HG03175 (cell line): Measurements from ENCODE around the gene STEAP1B.
"Not testable (repeated sequence)": the region's sequence is repeated elsewhere in the genome, so short reads cannot be mapped to it uniquely, and the experiment has no call there.

Experiments
- ATAC-seq: cut with Tn5 transposase; IDR thresholded peaks from one replicate; pipeline ENCODE4 v1.9.1; 2021; ENCODE audit warnings: mild to moderate bottlenecking, moderate library complexity; ENCODE audit not compliant: unreplicated experiment

STEAP1B gene

DNA sequence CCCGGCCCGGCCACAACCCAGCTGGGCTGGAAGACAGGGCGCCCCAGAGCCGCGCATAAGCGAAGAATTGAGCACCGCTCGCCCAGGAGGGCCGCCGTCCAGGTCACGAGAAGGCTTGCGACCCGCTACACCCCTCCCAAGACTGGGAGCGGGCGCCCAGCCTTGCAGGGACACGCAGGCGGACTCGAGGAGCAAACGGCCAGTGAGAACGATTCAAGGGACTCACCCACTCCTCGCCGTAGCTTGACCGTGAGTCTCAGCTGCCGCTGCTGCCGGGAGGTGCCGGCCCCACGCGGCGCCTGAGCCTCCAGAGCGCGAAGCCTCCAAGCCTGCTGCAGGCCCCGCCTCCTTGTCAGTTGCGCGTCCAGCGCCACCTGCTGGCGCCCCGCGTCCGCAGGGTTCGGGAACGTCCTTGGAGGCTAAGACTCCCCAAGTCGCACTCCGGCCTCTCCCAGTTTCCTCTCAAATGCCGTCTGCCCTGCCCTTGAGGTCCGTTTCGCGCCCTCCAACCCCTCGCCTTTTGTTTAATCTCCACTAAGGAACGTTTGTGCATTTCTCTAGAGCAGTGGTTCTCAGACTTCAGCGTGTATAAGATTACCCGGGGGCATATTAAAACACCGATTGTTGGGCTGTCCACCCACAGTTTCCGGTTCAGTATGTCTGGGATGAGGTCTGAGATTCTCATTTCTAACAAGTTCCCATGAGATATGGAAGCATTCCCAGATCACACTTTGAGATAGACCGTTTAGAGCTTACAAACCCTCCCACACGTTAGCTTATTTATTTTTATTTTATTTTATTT lies at the start of gene STEAP1B:
Gene STEAP1B (minus strand): TSS at position 301 of the 802 bp plus-strand sequence. CDS start 5,333 bp downstream, outside the sequence.
- peak; percentile 93 for ATAC-seq

DNA sequence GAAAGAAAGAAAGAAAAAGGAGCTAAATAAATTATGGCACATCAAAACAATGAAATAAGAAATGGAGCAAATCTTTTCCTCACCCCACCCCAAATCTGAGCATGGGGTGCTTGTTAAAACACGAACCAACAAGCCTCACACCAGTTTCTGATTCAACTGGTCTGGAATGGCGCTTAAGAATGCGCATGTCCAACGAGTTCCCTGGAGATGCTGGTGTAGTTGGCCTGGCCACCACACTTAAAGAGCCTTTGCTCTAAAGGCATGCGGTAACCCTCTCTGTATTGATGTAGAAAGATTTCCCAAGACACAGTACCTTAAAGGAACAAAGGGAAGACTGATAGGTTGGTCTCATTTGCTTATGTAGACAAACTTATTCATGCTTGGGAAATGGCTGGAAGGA lies 49.1 kb upstream of the STEAP1B start:
- ATAC-seq: no peak

DNA sequence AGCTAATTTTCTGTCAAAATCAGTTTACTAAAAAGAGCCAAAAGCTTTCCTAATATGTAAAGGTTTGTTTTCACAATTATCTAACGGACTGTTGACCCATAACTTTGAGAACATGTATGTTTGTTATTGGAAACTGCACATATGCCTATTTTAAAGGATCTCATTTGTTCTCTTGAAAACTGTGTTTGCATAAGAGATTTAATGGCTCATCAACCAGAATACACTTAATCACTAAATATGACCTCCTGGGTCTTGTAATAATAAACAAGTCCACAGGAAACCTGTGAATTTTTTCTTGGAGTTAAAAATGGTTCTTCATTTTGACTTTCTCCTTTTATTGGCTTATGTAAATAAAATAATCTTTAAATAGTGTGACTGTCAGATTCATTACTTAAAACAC lies 48.3 kb upstream of the STEAP1B start:
- ATAC-seq: no peak

DNA sequence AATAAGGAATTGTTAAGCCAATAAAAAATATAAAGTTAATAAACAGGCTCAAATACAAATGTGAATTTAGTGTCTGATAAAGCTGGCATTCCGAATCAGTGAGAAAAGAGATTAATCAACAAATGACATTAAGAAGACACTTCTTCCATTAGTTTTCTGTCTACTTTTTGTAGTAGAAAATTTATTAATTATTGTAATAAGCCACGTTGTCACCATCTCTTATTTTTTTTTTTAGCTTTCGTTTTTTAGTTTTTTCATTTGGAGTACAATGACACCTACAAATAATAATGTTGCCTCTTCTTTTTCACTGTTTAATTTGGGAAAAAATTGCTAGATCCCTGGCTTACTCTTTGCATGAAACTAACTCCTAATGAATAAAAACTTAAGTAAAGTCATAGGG lies 46.8 kb upstream of the STEAP1B start:
- ATAC-seq: no peak

DNA sequence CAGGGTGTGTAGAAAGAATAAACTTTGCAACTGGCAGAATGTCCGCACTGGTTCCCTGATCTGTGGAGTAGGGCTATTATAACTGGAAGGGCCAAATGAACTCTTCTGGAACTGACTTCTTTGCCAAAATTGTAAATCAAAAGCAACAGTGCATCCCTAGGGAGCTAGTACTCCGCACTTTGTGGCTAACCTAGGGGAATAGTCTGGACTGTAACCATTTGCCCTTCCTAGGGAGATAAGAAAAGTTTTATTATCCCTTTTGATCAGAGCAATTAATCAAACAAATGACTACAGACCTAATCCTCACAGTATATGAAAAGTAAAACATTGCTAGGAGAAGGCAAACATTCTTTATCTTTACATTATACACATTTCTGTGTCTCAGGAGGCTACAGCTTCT lies 45.5 kb upstream of the STEAP1B start:
- ATAC-seq: no peak

DNA sequence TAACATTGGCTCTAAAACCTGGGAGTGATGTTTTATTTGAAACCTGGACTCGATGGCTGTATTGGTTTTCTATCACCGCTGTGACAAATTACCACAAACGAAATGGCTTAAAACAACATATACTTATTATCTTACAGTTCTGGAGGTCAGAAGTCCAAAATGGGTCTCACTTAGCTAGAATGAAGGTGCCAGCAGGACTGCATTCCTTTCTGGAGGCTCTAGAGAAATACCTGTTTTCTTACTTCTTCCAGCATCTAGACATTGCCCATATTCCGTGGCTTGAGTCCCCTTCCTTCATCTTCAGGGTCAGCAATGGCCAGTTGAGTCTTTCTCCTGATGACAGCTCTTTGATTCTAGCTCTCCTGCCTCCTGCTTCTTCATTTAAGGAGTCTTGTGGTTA lies 44.3 kb upstream of the STEAP1B start:
- ATAC-seq: no peak

DNA sequence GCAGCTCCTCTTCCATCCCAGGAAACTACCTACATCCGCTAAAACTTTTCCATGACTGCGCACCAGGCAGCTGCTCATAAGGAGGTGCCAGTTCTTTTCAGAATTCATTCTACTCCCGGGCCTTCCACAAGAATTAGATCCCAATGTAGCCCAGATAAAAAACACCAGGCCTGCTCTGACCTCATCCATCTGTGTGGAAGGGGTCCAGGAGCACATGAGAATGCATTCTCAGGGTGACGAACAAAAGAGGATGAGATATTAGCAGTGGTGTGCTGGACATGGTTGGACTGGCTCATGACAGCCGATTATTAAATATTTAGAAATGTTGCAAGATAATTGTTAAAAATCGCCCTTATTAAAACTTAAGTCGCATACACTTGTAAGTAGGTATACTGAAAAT lies 43.2 kb upstream of the STEAP1B start:
- ATAC-seq: no peak

DNA sequence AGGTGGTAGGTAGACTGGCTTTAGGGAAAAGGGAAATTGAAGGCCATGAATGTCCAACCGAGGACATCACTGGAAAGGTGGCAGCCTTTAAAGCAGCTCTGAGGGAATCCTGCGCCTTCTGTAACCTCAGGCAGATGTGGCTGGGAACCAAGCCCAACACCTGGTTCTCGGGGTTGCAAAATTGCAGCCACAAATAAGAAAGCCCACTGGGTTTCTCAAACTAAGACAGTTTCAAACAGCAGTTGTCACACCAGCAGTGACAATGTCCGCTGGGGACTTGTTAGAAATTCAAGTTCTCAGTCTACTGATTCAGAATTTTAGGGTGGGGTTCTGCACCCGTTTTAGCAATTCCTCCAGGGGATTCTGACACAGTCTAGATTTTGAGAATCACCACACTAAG lies 42.7 kb upstream of the STEAP1B start:
- ATAC-seq: no peak

DNA sequence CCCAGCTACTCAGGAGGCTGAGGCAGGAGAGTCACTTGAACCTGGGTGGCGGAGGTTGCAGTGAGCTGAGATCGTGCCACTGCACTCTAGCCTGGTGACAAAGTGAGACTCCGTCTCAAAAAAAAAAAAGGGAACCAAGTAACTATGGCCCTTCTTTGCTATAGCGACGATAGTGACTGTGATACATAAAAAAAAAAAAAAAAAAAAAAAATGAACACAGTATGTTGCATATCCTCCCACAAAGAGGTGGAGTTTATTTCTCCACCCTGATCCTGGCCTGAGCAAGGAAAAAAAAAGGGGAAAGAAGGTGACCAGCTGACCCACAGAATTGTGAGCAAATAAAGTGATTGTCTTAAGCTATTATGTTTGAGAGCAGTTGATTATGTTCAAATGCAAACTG lies 42.3 kb upstream of the STEAP1B start:
- no peak for ATAC-seq

DNA sequence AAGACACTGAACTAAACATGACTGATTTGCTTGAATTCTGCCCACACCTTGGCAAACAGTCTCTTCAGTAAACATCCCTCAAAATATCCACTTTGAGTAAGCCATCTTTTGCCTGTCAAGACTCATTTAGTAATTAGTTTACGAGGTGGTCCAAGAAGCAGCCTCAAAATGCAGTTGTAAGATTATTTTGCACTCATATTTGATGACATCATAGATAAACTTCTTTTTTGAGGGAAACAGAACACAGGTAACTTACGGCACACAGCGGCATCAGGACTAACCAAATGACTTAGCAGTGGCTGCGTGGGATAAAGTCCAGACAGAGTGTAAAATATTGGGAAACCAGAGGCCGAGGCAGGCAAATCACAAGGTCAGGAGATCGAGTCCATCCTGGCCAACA lies 41.8 kb upstream of the STEAP1B start:
- no peak for ATAC-seq

DNA sequence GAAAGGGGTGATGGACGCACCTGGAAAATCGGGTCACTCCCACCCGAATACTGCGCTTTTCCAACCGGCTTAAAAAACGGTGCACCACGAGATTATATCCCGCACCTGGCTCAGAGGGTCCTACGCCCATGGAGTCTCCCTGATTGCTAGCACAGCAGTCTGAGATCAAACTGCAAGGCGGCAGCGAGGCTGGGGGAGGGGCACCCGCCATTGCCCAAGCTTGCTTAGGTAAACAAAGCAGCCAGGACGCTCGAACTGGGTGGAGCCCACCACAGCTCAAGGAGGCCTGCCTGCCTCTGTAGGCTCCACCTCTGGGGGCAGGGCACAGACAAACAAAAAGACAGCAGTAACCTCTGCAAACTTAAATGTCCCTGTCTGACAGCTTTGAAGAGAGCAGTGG lies 28.5 kb upstream of the STEAP1B start:
- not testable (repeated sequence) for ATAC-seq

DNA sequence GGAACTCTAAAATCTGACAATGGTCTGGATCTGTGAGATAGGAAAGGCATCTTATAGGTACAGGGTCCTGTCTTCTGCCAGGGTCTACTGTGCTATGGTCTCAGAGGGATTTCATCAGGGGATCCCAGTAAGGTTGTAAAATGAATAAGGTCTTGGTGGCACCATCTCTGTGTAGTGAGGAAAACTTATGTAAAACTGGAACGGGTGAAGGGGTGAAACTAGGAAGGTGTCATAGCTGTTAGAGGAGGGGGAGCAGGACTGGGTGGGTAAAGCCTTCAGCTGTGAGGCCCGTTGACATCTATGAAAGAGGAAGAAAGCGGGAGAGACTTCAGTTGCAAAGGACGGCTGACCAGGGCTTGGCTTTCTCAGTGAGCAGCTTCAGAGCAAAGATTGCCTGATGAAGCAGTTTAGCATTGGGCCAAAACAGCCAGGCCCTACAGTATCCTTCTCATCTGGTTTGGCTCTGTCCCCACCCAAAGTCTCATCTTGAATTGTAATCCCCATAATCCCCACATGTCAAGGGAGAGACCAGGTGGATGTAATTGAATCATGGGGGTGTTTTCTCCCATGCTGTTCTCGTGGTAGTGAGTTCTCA lies 24.5 kb upstream of the STEAP1B start:
- peak; percentile 16 for ATAC-seq

DNA sequence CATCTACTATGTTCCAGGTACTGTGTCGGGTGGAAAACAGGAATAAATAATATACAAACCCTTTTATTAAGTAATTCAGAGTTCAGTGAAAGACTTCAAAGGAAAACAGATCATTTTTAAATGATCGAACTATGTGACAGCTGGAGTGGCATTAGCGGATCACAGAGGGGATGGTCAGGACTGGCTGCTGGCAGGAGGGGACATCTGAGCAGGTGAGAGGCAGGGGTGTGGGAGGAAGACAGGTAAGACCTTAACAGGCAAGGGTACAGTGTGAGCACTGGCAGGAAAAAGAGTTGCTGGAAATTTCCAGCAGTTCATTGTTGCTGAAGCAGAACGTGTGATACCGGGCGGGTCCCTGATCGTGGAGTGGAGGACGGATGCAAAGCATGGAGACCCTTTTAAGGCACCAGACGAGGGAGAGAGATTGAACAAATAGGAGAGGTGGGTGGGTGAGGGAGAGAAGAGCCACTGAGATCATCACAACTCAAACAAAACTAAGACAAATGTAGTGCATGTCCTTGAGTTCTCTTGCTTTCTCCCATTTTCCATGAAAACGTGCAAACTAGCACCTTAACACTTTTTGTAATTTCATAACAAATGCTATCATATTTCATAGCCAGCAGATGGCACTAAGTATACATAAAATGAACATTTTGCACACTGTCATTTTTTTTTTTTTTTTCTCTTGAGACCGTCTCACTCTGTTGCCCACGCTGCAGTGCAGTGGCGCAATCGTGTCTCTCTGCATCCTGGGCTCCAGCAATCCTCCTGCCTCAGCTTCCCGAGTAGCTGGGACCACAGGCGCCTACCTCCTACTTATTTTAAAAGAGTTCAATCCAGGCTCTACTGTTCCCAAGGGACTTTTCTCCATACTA lies 23.7 kb upstream of the STEAP1B start:
- ATAC-seq: peak; percentile 55

DNA sequence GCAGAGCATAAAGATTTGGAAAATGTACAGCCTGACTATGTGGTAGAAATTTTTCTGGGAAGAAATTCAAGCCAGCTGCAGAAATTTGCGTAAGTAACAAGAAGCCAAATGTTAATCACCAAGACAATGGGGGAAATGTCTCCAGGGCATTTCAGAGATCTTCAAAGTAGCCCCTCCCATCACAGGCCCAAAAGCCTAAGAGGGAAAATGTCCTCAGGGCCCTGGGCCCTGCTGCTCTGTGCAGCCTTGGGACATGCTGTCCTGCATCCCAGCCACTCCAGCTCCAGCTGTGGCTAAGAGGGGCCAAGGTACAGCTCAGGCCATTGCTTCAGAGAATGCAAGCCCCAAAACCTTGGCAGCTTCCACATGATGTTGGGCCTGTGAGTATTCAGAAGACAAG lies 19.6 kb upstream of the STEAP1B start:
- not testable (repeated sequence) for ATAC-seq

DNA sequence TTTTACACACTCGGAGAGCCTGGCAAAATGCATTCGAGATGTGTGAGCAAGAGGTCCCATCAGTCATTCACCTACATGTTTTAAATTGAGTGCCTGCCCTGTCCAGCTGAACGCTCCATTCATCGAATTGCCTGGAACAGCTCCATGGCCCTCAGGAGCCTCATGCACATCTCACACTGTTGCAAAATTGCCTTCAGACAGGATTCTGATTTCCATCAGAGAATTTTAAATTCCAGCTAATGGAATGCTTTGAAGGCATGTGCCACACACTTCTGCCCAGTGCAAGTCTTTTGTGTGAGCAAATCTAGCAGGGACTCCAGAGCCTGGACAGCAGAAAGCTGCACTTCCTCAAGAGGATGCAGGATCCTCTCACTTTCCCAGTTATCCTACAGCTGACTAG lies 17.0 kb upstream of the STEAP1B start:
- not testable (repeated sequence) for ATAC-seq

DNA sequence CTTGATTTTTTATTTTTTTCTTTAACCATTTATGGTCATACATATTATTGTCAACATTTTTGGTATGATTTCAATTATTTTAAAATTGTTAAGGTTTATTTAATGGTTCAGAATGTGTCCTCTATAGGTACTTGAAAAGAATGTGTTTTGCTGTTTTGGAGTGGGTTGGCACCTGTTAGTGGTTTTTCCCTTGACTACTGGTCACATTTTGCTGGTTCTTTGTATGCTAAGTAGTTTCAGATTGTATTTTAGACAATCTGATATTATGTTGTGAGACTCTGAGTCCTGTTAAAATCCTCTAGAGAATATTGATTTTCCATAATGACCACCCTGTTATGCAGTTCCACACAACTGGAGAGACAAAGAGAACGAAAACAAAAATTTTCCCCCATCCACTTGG lies 15.0 kb upstream of the STEAP1B start:
- not testable (repeated sequence) for ATAC-seq

DNA sequence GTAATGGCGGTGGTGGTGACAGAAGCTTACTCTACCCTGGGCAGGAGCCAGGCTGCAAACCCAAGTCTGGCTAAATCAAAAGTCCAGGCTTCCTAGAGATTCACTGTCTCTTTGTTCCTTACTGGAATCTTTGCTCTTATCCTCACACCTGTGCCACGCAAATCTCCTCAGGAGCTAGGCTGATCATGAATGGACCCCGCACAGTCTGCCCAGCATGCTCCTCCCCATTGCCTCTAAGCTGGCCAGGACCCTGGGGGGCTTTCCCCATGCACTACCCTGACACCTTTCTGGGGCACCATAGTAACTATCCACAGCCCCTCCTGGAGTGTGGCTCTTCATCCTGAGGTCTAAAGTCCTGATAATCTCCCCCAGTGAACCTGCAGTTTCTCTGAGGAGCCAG lies 7.3 kb upstream of the STEAP1B start:
- not testable (repeated sequence) for ATAC-seq

DNA sequence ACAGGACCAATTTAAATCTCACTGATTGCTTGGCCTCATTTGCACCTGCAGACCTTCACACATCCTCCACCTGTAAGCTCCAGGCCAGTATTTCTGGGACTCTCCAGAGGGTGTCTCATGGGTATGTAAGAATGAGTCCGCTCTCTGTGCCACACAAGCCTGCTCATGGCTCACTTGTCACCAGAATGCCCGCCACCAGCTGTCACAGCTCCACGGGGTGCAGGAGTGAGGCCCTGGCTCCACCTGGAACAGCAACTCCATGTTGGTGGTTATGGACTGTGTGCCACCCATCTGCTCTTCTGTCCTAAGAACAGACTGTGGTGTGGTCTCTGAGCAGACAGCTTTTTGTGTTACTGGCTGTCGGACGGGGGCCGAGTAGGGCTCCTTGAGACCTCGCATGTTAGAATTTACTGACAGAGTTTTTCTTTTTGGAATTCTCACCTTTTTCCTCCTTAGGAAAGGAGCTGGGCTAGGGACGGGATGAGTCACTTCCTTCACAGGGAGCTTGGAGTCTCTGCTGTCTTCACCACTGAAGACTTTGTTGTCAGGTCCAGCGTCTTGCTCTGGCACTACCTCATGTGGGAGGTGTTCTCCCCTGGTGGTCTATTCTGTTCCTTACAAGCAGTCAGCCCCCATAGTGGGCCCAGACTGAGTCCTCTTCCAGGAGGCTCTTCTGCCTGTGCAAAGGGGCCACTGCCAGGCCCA lies 6.5 kb upstream of the STEAP1B start:
- ATAC-seq: not testable (repeated sequence)

DNA sequence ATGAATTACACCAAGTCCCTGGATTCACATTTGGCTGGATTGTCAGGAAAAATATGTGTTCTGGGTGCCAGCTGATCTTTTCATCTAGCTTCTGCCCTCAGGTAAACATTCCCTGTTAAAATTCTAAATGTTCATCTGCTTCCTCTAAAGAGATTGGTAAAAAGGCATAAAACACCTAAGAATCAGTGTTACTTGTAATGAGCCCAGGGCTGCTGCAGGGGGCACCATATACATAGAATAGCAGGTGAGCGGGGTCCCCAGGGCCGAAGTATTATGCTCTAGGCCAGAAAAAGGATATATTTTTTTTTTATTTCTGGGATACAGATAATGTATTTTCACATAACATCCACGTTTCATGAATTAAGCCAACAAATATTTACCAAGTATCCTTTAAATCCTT lies 4.5 kb upstream of the STEAP1B start:
- not testable (repeated sequence) for ATAC-seq

DNA sequence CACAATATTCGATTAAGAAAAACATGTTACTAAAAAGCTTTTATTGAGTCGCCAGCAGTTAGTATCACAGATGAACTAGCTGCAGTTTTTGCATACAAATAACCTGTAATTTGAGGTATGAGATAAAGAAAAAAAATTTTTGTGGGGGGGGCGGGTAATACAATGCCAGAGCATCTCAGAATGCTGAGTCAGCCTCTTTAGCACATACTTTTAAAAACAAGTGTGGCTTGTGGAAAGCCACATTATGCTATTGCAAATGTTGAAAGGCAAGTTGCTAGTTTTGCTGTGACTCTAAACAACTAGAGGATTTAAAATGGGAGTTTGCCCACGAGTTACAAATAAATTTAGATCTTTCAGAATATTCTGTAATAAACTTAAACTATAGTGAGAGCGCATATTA lies 2.1 kb upstream of the STEAP1B start:
- not testable (repeated sequence) for ATAC-seq

DNA sequence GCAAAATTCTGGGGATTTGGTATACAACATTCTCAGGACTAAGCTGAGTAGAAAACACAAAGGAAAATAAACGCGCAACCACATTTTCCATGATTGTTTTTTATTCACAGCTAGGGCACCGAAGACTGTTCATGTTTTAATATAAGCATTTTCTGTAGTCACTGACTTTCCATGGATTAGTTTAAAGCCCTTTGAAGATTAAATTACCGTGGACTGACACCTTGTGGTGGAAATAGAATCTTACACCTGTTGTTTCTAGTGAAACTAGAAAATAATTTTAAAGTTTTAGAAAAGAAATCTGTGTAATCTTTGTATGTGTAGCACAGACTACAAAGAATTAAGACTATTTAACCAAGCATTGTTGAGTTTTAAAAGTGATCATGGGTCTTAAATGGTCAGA lies 1.3 kb upstream of the STEAP1B start:
- not testable (repeated sequence) for ATAC-seq
